ENCODE data around the gene NOX4.
"Not testable (repeated sequence)": the region's sequence is repeated elsewhere in the genome, so short reads cannot be mapped to it uniquely, and the experiment has no call there.

NOX4 gene

GRCh38 chr11:89359208-89359607 is 132.0 kb downstream of the NOX4 start:
- H3K36me3 Mint-ChIP-seq (ENCODE audit: insufficient read depth); DNase-seq (ENCODE audit: low spot score in 2 of 2); H3K27me3 Mint-ChIP-seq; H3K4me1 Mint-ChIP-seq; H3K27ac Mint-ChIP-seq (ENCODE audit: low read depth); ATAC-seq (replicated peaks; ENCODE audit: extremely low read depth, poor library complexity, severe bottlenecking); H3K4me3 Mint-ChIP-seq; H3K9me3 Mint-ChIP-seq: not testable (repeated sequence)

- H3K27me3 Mint-ChIP-seq: no peaks in the 10 kb centered on the region
- H3K36me3 Mint-ChIP-seq (ENCODE audit: insufficient read depth): no peaks in the 10 kb centered on the region
- H3K4me1 Mint-ChIP-seq: no peaks in the 10 kb centered on the region
- no peak overlapping the region for H3K27ac Mint-ChIP-seq (ENCODE audit: low read depth)
- no peak overlapping the region for H3K4me3 Mint-ChIP-seq
- ATAC-seq (replicated peaks; ENCODE audit: extremely low read depth, poor library complexity, severe bottlenecking): no peak
- DNase-seq (ENCODE audit: low spot score in 2 of 2): no peak
- peaks cover 5% of the 10 kb centered on the region for H3K9me3 Mint-ChIP-seq
Measured at GRCh38 chr11:89358761-89359160, 132.4 kb downstream of the NOX4 start.

GRCh38 chr11:89355646-89356045 is 135.5 kb downstream of the NOX4 start:
- Mint-ChIP-seq H3K27ac (ENCODE audit: low read depth) (no peak overlapping the region), H3K36me3 (ENCODE audit: insufficient read depth) (no peaks in the 10 kb centered on the region), H3K4me3 (no peak overlapping the region), H3K9me3 (no peaks in the 10 kb centered on the region), H3K27me3 (no peaks in the 10 kb centered on the region), H3K4me1 (no peaks in the 10 kb centered on the region)
- ATAC-seq (replicated peaks; ENCODE audit: extremely low read depth, poor library complexity, severe bottlenecking): no peak
- no peak for DNase-seq (ENCODE audit: low spot score in 2 of 2)

- not testable (repeated sequence) for H3K27me3 Mint-ChIP-seq; H3K4me1 Mint-ChIP-seq; H3K4me3 Mint-ChIP-seq; ATAC-seq (replicated peaks; ENCODE audit: extremely low read depth, poor library complexity, severe bottlenecking); H3K27ac Mint-ChIP-seq (ENCODE audit: low read depth); H3K36me3 Mint-ChIP-seq (ENCODE audit: insufficient read depth); DNase-seq (ENCODE audit: low spot score in 2 of 2); H3K9me3 Mint-ChIP-seq
Measured at GRCh38 chr11:89354513-89354912, 136.7 kb downstream of the NOX4 start.

GRCh38 chr11:89347071-89347470 is 144.1 kb downstream of the NOX4 start:
- H3K9me3 Mint-ChIP-seq: peaks cover 11% of the 10 kb centered on the region
- ATAC-seq (replicated peaks; ENCODE audit: extremely low read depth, poor library complexity, severe bottlenecking): no peak
- no peaks in the 10 kb centered on the region for H3K4me1 Mint-ChIP-seq
- no peak overlapping the region for H3K4me3 Mint-ChIP-seq
- no peak for DNase-seq (ENCODE audit: low spot score in 2 of 2)
- peaks cover 2% of the 10 kb centered on the region for H3K36me3 Mint-ChIP-seq (ENCODE audit: insufficient read depth)
- H3K27ac Mint-ChIP-seq (ENCODE audit: low read depth): no peak overlapping the region
- no peaks in the 10 kb centered on the region for H3K27me3 Mint-ChIP-seq

GRCh38 chr11:89346601-89347000 is 144.6 kb downstream of the NOX4 start:
- peaks cover 11% of the 10 kb centered on the region for H3K9me3 Mint-ChIP-seq
- no peaks in the 10 kb centered on the region for H3K27me3 Mint-ChIP-seq
- DNase-seq (ENCODE audit: low spot score in 2 of 2) (no peak), ATAC-seq (replicated peaks; ENCODE audit: extremely low read depth, poor library complexity, severe bottlenecking) (no peak)
- no peaks in the 10 kb centered on the region for H3K4me1 Mint-ChIP-seq
- no peak overlapping the region for H3K4me3 Mint-ChIP-seq
- peaks cover 2% of the 10 kb centered on the region for H3K36me3 Mint-ChIP-seq (ENCODE audit: insufficient read depth)
- H3K27ac Mint-ChIP-seq (ENCODE audit: low read depth): no peak overlapping the region

- H3K27me3 Mint-ChIP-seq: not testable (repeated sequence)
Measured at GRCh38 chr11:89342880-89343572, 148.1 kb downstream of the NOX4 start.

GRCh38 chr11:89340450-89340849 is 150.7 kb downstream of the NOX4 start:
- H3K4me3 Mint-ChIP-seq; ATAC-seq (replicated peaks; ENCODE audit: extremely low read depth, poor library complexity, severe bottlenecking); DNase-seq (ENCODE audit: low spot score in 2 of 2); H3K4me1 Mint-ChIP-seq; H3K27ac Mint-ChIP-seq (ENCODE audit: low read depth); H3K27me3 Mint-ChIP-seq; H3K36me3 Mint-ChIP-seq (ENCODE audit: insufficient read depth): not testable (repeated sequence)
- H3K9me3 Mint-ChIP-seq: peaks cover 11% of the 10 kb centered on the region

More at GRCh38 chr11:89342880-89343572, 148.1 kb downstream of the NOX4 start:
- peaks cover 17% of the 10 kb centered on the region for H3K9me3 Mint-ChIP-seq
- H3K4me1 Mint-ChIP-seq; DNase-seq (ENCODE audit: low spot score in 2 of 2); H3K4me3 Mint-ChIP-seq; ATAC-seq (replicated peaks; ENCODE audit: extremely low read depth, poor library complexity, severe bottlenecking); H3K36me3 Mint-ChIP-seq (ENCODE audit: insufficient read depth); H3K27ac Mint-ChIP-seq (ENCODE audit: low read depth): not testable (repeated sequence)

- peaks cover 11% of the 10 kb centered on the region for H3K9me3 Mint-ChIP-seq
- not testable (repeated sequence) for H3K27me3 Mint-ChIP-seq; ATAC-seq (replicated peaks; ENCODE audit: extremely low read depth, poor library complexity, severe bottlenecking); H3K4me3 Mint-ChIP-seq; H3K36me3 Mint-ChIP-seq (ENCODE audit: insufficient read depth); DNase-seq (ENCODE audit: low spot score in 2 of 2); H3K4me1 Mint-ChIP-seq; H3K27ac Mint-ChIP-seq (ENCODE audit: low read depth)
Measured at GRCh38 chr11:89338073-89338472, 153.1 kb downstream of the NOX4 start.

GRCh38 chr11:89337100-89337650 is 154.0 kb downstream of the NOX4 start:
- H3K4me1 Mint-ChIP-seq; H3K36me3 Mint-ChIP-seq (ENCODE audit: insufficient read depth); H3K9me3 Mint-ChIP-seq; ATAC-seq (replicated peaks; ENCODE audit: extremely low read depth, poor library complexity, severe bottlenecking); H3K27ac Mint-ChIP-seq (ENCODE audit: low read depth); DNase-seq (ENCODE audit: low spot score in 2 of 2); H3K27me3 Mint-ChIP-seq; H3K4me3 Mint-ChIP-seq: not testable (repeated sequence)

- not testable (repeated sequence) for H3K4me1 Mint-ChIP-seq; ATAC-seq (replicated peaks; ENCODE audit: extremely low read depth, poor library complexity, severe bottlenecking); DNase-seq (ENCODE audit: low spot score in 2 of 2); H3K27ac Mint-ChIP-seq (ENCODE audit: low read depth); H3K9me3 Mint-ChIP-seq; H3K36me3 Mint-ChIP-seq (ENCODE audit: insufficient read depth); H3K4me3 Mint-ChIP-seq; H3K27me3 Mint-ChIP-seq
Measured at GRCh38 chr11:89333704-89334103, 157.5 kb downstream of the NOX4 start.

- not testable (repeated sequence) for H3K4me3 Mint-ChIP-seq; H3K27me3 Mint-ChIP-seq; H3K27ac Mint-ChIP-seq (ENCODE audit: low read depth); ATAC-seq (replicated peaks; ENCODE audit: extremely low read depth, poor library complexity, severe bottlenecking); H3K4me1 Mint-ChIP-seq; DNase-seq (ENCODE audit: low spot score in 2 of 2); H3K9me3 Mint-ChIP-seq; H3K36me3 Mint-ChIP-seq (ENCODE audit: insufficient read depth)
Measured at GRCh38 chr11:89331940-89332339, 159.2 kb downstream of the NOX4 start.

GRCh38 chr11:89327885-89328284 is 163.3 kb downstream of the NOX4 start:
- no peak overlapping the region for H3K27ac Mint-ChIP-seq (ENCODE audit: low read depth)
- ATAC-seq (replicated peaks; ENCODE audit: extremely low read depth, poor library complexity, severe bottlenecking): no peak
- H3K4me3 Mint-ChIP-seq: no peak overlapping the region
- H3K9me3 Mint-ChIP-seq: peaks cover 5% of the 10 kb centered on the region
- no peaks in the 10 kb centered on the region for H3K4me1 Mint-ChIP-seq
- H3K27me3 Mint-ChIP-seq: no peaks in the 10 kb centered on the region
- DNase-seq (ENCODE audit: low spot score in 2 of 2): no peak
- H3K36me3 Mint-ChIP-seq (ENCODE audit: insufficient read depth): no peaks in the 10 kb centered on the region

Measured in central memory CD8-positive, alpha-beta T cell (primary cell).